Activated T-helper 9 cell treated with anti-CD3 and anti-CD28 coated beads, Interleukin-2, amount 50 U/mL, for 16 hours (primary cell): ENCODE measurements around the gene PXYLP1.
"Not testable (repeated sequence)": the region's sequence is repeated elsewhere in the genome, so short reads cannot be mapped to it uniquely, and the experiment has no call there.

ENCODE experiments used
- DNase-seq: peaks from one replicate; pipeline ENCODE4 v3.0.0-alpha.2; 2020; ENCODE audit warnings: low read depth

The PXYLP1 gene

DNA sequence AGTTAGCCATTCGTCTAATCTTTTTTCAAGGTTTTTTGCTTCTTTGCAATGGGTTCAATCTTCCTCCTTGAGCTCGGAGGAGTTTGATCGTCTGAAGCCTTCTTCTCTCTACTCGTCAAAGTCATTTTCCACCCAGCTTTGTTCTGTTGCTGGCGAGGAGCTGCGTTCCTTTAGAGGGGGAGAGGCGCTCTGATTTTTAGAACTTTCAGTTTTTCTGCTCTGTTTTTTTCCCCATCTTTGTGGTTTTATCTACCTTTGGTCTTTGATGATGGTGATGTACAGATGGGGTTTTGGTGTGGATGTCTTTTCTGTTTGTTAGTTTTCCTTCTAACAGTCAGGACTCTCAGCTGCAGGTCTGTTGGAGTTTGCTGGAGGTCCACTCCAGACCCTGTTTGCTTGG lies 68.8 kb downstream of the PXYLP1 start:
- DNase-seq, result not testable (repeated sequence)

DNA sequence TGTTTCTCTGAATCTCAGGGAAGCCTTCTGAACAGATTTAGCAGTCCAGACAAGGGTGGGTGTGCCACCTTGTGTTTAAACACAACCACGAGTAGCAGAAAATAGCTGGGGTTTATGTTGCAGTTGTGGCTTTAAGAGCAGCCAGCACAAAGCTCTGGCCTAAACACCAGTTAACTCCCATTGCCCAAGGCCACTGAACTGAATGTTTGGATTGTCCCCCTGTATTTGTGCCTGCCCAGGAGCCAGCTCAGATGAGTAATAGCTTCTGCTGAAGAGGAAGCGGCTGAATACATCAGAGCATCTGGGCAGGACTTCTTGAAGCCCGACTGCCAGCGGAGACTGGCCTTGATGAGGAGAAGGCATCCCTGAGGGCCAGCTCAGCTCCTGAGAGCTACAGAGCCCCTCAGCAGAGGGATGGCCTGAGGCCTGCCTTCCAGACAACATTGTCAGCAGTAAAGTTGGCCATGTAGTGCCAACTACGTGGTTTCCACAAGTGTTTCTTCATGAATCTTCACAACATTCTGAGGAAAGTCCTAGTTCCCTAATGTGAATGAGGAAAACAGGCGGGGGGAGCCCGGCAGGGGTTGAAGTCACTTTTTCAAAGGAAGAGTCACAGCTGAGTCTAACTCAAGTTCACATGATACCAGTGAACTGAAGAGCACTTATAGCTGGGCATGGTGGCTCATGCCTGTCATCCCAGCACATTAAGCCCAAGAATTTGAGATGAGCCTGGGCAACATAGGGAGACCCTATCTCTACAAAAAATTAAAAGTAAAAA lies 70.9 kb downstream of the PXYLP1 start:
- no peak for DNase-seq

DNA sequence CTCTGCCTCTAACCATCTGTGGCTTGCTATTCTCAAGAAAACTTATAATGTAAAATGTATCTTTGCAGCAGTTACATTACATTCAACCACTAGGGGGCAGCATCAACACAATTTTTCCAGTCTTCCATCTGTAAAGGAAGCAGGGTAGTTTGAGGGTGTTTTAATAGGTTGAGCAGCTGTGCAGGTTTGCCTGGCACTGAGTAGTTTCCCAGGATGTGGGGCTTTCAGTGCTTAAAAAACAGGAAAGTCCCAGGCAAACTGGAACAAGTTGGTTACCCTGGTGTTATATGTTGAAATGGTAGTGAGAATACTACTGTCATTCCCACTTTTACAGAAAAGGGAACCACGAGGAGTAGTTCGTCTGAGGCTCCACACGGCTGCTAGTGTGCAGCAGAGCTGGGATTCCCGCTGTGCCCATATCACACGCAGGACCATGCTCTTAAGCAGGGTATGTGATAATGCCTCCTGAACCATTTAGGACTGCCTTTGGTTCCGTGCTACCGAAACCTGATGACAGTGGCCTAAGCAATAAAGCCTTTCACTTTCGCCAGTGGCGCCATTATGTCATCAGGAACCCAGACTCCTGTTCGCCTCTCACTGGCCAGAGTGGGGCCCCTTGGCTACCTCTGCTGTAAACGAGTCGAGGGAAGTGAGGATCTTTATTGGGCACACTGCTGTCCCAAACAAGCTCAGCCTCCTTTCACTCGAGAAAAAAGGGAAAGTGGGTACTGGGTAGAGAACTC lies 72.0 kb downstream of the PXYLP1 start:
- DNase-seq, result no peak

DNA sequence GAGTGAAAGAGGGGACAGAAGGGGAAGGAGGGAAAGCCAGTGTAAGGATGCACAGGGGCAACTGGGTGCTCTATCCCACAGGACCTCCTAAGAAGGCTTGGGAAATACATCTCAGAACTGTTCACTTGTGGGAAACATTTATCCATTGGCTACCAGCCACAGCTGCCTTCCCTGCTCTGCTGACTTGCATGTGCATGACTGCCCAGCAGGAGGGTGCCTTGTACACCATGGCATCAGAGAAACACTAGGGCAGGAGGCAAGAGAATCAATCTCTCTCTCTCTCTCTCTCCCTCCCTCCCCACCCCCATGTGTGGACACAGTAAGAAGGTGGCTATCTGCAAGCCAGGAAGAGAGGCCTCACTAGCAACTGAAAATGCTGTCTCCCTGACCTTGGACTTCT lies 73.8 kb downstream of the PXYLP1 start:
- no peak for DNase-seq

DNA sequence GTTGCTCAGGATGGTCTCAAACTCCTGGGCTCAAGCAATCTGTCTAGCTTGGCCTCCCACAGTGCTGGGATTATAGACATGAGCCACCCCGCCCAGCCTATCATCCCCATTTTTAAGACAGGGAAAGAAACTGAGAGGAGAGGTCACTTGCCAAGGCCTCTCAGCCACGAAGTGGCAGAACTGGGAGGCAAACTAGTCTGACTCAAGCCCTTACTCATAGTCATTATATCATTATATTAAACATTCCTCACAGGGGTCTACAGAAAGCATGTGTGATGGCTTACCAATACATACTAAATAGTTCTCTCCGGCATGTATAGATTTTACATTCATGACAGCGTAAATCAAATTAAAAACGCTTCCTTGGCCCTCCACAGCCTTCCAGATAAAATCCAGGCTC lies 74.7 kb downstream of the PXYLP1 start:
- DNase-seq, result no peak

DNA sequence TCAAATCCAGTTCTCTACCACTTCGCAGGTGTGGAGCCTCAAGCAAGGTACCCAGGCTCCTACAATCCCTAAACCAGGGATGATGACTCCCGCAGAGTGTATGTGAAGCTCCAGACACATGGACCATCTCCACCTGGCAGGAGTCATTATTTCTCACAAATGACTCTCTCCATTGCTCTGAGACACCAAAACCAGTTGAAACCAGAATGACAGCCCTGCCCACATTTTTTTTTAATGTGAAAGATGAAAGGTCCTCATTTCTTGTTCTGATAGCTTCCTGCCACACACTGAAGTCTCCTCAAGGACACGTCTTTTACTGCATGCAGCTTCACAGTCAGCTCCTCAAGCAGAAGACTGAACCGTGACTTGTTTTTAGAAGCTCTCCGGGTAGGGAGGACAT lies 75.3 kb downstream of the PXYLP1 start:
- DNase-seq, result no peak

DNA sequence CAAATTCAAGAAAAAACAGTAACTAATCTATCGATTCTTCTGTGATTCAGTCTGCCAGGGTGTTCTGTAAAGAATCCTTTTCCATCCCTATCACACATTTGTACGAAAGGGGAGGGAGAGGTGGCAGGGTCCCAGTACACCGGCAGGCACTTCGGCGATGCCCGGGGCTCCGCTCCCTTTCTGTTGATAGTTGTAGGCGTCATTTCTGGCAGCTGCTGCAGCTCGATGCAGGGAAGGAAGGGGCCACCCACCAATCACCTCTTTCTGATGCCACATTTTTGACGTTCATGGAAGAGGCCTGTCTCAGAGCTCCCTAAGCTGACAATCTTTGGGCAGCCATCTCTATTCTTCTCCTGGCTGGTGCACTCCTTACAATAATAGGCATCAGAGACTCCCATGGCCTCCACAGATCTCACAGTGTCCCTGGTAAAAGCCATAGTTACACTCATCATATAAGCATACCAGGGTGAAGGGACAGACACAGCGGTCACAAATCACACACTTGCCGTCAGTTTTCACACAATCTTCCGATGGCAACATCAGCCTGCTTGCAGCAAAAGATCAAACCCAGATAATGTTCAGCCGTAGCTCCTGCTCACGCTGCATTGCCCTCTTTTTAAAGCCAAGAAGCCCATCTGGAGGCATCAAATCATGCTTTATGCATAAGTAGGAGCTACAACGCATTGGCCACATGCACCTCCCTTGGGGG lies 75.9 kb downstream of the PXYLP1 start:
- DNase-seq, result no peak

GRCh38 chr3:141308588-141309218 lies 77.1 kb downstream of the PXYLP1 start:
- no peak for DNase-seq

GRCh38 chr3:141311170-141311495 lies 79.5 kb downstream of the PXYLP1 start:
- no peak for DNase-seq

DNA sequence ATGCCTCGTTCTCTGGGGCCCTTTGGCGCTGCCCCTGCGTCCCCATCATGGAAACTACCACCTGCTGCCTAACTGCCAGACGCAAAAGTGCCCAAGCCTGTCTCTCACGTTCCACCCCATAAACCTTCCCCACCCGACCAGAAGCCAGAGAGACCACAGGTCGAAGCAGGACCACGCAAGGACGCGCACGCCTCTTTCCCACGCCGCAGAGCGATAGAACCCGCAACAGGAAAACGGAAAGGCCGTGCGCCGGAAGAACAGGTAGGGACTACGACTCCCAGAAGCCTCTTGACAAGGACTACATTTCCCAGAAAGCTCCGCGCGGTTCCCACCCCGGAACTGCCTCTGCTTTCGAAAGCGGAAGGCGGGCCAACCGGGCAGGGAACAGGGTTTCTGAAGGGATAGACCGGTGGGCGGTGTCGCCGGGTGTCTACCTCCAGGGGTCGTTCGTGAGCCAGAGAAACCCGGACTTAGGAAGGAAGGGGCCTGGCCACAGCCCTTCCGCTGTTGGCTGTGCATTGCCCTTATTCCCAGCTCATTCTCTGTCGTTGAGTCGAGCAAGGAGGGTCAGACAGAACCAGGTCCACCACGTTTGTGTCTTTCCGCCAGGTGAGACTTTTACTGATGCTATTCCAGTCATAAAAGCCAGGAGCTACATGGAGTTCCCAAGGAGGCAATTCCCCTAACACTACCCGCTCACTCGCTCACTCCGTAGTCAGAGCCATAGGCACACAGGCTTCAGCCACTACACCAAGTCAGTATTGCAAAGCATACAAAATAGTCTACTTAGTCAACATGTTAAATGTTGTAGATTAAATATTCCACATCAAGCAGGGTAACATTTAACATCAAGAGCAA lies 80.1 kb downstream of the PXYLP1 start:
- peak; percentile 97 for DNase-seq

GRCh38 chr3:141312354-141313092 lies 80.9 kb downstream of the PXYLP1 start:
- DNase-seq, result no peak

DNA sequence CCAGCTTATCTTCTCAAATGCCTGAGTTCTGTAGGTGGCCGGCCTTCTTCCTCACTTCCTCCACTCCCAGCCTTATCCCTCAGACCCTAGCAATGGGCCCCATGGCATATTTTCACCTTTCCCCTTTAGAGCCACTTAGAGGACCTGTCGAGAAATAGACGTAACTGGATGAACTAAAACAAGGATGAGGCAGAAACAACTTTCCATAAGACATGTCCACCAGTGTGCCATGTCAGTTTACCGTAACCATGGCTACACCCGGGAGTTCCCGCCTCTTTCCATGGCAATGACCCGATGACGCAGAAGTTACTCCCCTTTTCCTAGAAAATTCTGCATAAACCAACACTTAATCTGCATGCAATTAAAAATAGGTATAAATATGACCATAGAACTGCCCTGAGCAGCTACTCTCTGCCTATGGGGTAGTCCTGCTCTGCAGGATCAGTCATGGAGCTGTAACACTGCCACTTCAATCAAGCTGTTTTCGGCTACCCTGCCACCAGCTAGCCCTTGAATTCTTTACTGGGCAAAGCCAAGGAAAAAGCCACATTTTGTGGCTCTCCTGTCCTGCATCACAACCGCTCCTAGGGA lies 81.6 kb downstream of the PXYLP1 start:
- DNase-seq, result no peak

DNA sequence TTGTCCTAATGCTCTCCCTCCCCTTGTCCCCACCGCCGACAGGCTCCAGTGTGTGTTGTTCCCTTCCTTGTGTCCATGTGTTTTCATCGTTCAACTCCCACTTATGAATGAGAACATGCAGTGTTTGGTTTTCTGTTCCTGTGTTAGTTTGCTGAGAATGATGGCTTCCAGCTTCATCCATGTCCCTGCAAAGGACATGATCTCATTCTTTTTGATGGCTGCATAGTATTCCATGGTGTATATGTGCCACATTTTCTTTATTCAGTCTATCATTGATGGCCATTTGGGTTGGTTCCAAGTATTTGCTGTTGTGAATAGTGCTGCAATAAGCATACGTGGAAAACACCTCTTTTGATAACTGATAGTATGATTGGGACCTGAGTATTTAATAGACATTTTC lies 82.8 kb downstream of the PXYLP1 start:
- DNase-seq, result not testable (repeated sequence)

DNA sequence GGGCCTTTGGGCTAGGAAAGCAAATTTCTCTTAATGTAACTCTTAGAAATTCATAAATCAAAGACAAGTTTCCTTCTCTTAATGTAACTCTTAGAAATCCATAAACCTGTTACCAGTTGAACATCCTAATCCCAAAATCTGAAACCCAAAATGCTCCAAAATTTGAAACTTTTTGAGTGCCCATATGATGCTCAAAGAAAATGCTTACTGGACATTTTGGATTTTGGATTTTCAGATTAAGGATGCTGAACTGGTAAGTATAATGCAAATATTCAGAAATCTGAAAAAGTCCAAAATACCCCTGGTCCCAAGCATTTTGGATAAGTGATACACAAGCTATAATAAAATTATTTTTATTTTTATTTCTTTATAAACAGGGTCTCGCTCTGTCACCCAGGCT lies 85.2 kb downstream of the PXYLP1 start:
- no peak for DNase-seq

DNA sequence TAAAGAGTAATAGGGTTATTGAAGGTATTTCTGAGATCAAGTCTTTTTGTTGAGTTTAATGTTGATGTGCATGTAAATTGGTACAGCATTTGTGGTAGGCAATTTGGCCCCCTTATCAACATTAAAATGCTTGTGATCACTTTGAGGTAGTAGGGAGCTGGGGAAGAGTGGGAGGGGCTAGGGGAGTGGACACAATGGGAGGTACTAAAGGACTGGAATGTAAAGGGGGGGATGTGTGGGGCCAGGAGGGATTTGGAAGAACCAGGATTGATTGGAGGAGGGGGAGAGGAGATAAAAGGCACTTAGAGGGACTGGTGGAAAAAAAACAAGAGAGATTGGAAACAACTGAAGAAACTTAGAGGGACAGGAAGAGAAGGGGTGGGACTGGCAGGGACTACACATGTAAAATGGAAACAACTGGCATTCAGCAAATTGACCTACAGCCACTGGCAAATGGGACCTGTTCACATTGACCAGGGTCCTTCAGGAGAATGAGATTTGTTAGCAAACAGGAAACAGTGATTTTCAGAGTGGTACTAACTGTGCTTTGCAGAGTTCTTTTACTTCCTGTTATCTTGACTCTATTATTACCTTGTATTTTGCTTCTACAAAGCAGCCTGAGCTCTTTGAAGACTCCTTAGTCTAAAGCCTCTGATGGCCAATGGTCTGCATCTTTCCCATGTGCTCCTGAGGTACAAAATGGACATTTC lies 88.9 kb downstream of the PXYLP1 start:
- DNase-seq, result no peak

GRCh38 chr3:141321109-141321497 lies 89.5 kb downstream of the PXYLP1 start:
- DNase-seq, result no peak

DNA sequence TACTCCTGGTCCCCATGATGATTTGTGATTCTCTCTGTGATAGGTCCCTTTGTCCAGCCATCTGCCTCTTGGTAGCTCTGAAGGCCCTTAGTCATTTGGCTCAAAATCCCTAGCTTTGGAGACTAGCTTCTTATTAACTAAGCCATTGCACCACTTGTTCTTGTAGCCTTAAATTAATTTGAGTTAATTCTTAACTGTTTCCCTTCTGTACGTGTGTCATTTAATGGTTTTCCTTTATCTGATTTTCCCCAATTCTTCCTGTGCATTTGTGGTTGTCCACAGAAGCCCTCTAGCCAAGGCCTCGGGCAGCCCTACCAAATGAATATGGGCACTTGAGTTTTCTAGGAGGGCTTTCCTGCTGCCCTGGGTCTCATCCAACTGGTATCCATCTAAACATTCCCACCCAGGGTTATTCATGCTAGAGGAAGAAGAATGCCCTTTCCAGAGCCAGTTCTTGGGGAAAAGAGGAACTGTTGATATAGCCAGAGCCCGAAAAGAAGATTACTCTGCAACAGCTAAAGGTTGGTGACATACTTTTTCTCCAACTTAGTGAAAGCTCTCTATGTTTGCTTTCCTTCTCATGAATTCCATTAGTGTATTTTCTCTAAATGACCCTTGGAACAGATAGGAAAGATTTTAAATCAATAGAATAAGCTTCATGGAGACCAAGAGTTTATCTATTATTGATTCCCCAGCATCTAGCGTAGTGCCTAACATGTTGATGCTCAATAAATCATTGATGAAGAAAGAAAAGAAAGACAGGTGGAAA lies 92.5 kb downstream of the PXYLP1 start:
- DNase-seq, result no peak

DNA sequence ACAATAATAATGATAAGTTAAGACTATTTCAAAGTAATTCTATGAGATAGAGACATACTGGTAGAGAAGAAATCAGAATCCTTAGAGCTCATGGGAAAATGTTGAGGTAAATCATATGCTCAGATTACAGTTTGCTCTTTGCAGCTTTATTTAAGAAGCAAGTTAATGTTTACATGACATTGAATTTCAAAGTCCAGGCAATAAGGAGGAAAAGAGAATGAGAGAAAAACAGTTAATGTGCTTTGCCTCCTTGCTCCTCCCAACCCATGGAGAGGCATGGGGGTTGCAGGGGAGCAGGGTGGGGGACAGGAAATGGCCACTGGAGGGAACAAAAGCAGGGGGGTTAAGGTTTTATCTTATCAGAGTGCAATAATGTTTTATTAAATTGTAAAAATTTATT lies 94.5 kb downstream of the PXYLP1 start:
- no peak for DNase-seq

DNA sequence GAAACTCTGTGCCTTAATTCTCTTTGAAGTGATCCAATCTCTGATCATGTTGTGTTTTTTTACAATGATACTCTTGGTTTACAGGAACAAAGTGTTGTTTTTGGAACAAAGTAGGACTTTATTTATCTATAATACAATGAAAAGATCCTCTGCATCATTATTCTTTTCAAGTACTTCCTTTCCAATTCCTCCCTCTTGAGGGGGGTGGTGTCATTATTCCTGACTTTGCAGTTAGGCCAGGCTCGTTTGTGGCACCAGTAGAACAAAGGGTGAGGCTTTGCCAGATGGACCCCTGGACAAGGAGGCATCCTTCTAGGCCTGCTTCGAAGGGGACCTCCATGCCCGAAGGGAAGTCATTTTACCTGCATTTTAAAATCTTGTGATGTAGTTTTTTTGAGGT lies 95.0 kb downstream of the PXYLP1 start:
- no peak for DNase-seq
